H1 (cell line): Measurements from ENCODE around the gene SLC5A2. TPM values are rescaled to one million over a fixed set of nuclear protein-coding genes. Genes with fewer than 3 reads are reported as not detected.

Experiments used
- CBX8 ChIP-seq: fragments of 300-800, 300-1000 bp; sonication (generic); IDR thresholded peaks from 2 replicates; pipeline ENCODE4 v1.7.1; 2016; ENCODE audit warnings: low read depth, low read length, borderline replicate concordance
- JUN ChIP-seq: IDR thresholded peaks from 2 replicates; pipeline ENCODE4 v1.6.1; 2011; ENCODE audit warnings: low read depth, mild to moderate bottlenecking, improper control_type of control experiment, low read length
- NRF1 ChIP-seq: IDR thresholded peaks from 2 replicates; pipeline ENCODE4 v1.6.1; 2011; ENCODE audit warnings: mild to moderate bottlenecking, low read depth, low read length, improper control_type of control experiment
- SP2 ChIP-seq: IDR thresholded peaks from 2 replicates; pipeline ENCODE4 v1.6.1; 2012; ENCODE audit warnings: mild to moderate bottlenecking, low read length, inconsistent platforms
- SUZ12 ChIP-seq: fragments of 200-600 bp; sonication (generic); IDR thresholded peaks from 2 replicates; pipeline ENCODE4 v1.6.1; 2012; ENCODE audit warnings: mild to moderate bottlenecking, inconsistent platforms, low read length, moderate library complexity, mixed read lengths
- polyA plus RNA-seq, 7 experiments: library from polyadenylated mRNA; depleted of rRNA in 3 of 7; stranded (reverse) in 5 of 7; unstranded in 2 of 7; fragments of >200 nt in 5 of 7; fragments of 200-250 nt in 2 of 7; gene quantifications; 1 replicate in 5 of 7; 2 replicates in 1 of 7; 4 replicates in 1 of 7; pipeline versions ENCODE4 v1.2.1 to v1.2.3, GENCODE V29; 2011 to 2013; ENCODE audit warnings: missing spikeins in 2 of 7, mixed read lengths in 2 of 7
- total RNA-seq: library from RNA; stranded (reverse); fragmentation: NEBNext Ultra II Directional; extraction: Animal tissue kit (Norgen Biotek cat#: 25700); gene quantifications from 2 replicates; pipeline ENCODE4 v1.2.1, GENCODE V29; 2021

Gene SLC5A2
- total and polyA plus RNA-seq, 2 of the 8 experiments (the other 6 are each of a cell fraction or from before 2014, with no cell fraction given), result 0.56 to 4.4 TPM

DNA sequence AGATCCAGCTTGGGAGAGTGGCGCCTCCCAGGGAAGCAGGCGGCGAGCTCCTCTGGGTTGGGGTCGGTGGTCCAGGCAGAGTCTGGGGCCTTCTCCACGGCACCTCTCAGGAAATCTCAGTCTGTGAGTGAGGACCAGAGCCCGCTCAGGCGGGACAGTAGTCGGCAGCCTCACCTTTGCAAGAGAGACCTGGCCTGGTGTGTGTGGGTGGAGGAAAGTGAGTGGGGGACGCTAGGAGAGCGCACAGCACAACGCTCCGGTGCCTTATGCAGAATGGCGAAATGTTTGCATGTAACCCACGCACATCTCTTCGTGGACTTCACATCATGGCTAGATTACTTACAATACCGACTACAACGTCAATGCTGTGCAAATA is 47.0 kb downstream of the SLC5A2 start (continued):
- peak; percentile 33; the same call in 1 of the 2 replicates for TF ChIP-seq SUZ12
- TF ChIP-seq SP2, result no peak
- no peak for TF ChIP-seq CBX8
- TF ChIP-seq NRF1, result no peak
- TF ChIP-seq JUN, result no peak
